NCI-H345 treated with DMSO at 0.1 percent for 48 hours (cell line): ENCODE results near the gene DAB1.
"Not testable (repeated sequence)": the region's sequence is repeated elsewhere in the genome, so short reads cannot be mapped to it uniquely, and the experiment has no call there.

Source experiments
- DNase-seq: peaks from one replicate; lab custom pipeline; 2025; ENCODE audit not compliant: unreplicated experiment; lab: John Stamatoyannopoulos, UW

Gene DAB1

GRCh38 chr1:57362480-57362879 is 61.4 kb downstream of the DAB1 start:
- DNase-seq: no peak

- DNase-seq: no peak
These were observed 62.3 kb downstream of the DAB1 start for GRCh38 chr1:57361516-57361915.

GRCh38 chr1:57360846-57361407 is 62.9 kb downstream of the DAB1 start:
- no peak for DNase-seq

- DNase-seq: no peak
These were observed 66.4 kb downstream of the DAB1 start for GRCh38 chr1:57357462-57357861.

- no peak for DNase-seq
These were observed 70.2 kb downstream of the DAB1 start for GRCh38 chr1:57353654-57354053.

- no peak for DNase-seq
These were observed 73.2 kb downstream of the DAB1 start for GRCh38 chr1:57350610-57351009.

- no peak for DNase-seq
These were observed 74.9 kb downstream of the DAB1 start for GRCh38 chr1:57348921-57349320.

GRCh38 chr1:57345916-57346315 is 77.9 kb downstream of the DAB1 start:
- no peak for DNase-seq

GRCh38 chr1:57344265-57344664 is 79.6 kb downstream of the DAB1 start:
- no peak for DNase-seq

GRCh38 chr1:57343298-57343915 is 80.5 kb downstream of the DAB1 start:
- not testable (repeated sequence) for DNase-seq

GRCh38 chr1:57341721-57342120 is 82.1 kb downstream of the DAB1 start:
- no peak for DNase-seq

GRCh38 chr1:57340334-57341070 is 83.4 kb downstream of the DAB1 start:
- no peak for DNase-seq

GRCh38 chr1:57337623-57338022 is 86.2 kb downstream of the DAB1 start:
- no peak for DNase-seq

GRCh38 chr1:57336793-57337192 is 87.1 kb downstream of the DAB1 start:
- DNase-seq: no peak

GRCh38 chr1:57331620-57332019 is 92.2 kb downstream of the DAB1 start:
- no peak for DNase-seq

- no peak for DNase-seq
These were observed 93.9 kb downstream of the DAB1 start for GRCh38 chr1:57329937-57330336.

- DNase-seq: no peak
These were observed 94.8 kb downstream of the DAB1 start for GRCh38 chr1:57329001-57329527.

GRCh38 chr1:57327946-57328345 is 95.9 kb downstream of the DAB1 start:
- no peak for DNase-seq

- DNase-seq: no peak
These were observed 96.5 kb downstream of the DAB1 start for GRCh38 chr1:57327336-57327735.

- DNase-seq: no peak
These were observed 98.3 kb downstream of the DAB1 start for GRCh38 chr1:57325536-57325935.

- DNase-seq: no peak
These were observed 98.7 kb downstream of the DAB1 start for GRCh38 chr1:57325117-57325516.

- no peak for DNase-seq
These were observed 99.5 kb downstream of the DAB1 start for GRCh38 chr1:57324388-57324787.
